K562 (cell line): ENCODE data around the gene WDR90. TPM values are rescaled to one million over a fixed set of nuclear protein-coding genes. Genes with fewer than 3 reads are reported as not detected.
A peak's percentile ranks its signal among the peaks of the same experiment; 100 is the strongest.

ENCODE experiments used
- ATAC-seq: fragments of 200-7000 bp; cut with Tn5 transposase; 3 replicates; pipeline ENCODE4 v1.9.1; 2020; ENCODE audit warnings: moderate library complexity
- BruUV-seq: library from RNA; stranded (reverse); fragments of 400-500 nt; replicated peaks from 2 replicates; lab custom pipeline; 2021; lab: Mats Ljungman, UMichigan
- CTCF ChIA-PET: fragments of 300-600 bp; formaldehyde crosslinking; extraction: SDS; loops from one replicate; lab custom pipeline; 2021; ENCODE audit warnings: low intra/inter-chr PET ratio; lab: Yijun Ruan, JAX
- POLR2A ChIA-PET: fragments of 300-600, 350-650 bp; sonication (Branson Sonifier 250); formaldehyde crosslinking; extraction: SDS; loops from one replicate; lab custom pipeline; 2021; ENCODE audit warnings: antibody characterized with exemption, inconsistent platforms; lab: Yijun Ruan, JAX
- DNase-seq, 4 experiments: peaks; one replicate each; pipeline versions ENCODE4 v3.0.0 to v3.0.0-alpha.2; 2011 to 2018; ENCODE audit warnings: low spot score in 3 of 4, mixed read lengths in 3 of 4; ENCODE audit errors: extremely low read depth in 1 of 4
- FAIRE-seq: peaks from 2 replicates; lab custom pipeline; 2011; peaks lifted over from hg19 to GRCh38; lab: Jason Lieb, UNC
- H2AFZ ChIP-seq: 2 replicates; pipeline ENCODE4 v1.6.0; 2011; ENCODE audit warnings: low read depth, low read length, control low read depth, inconsistent platforms
- H3K27ac ChIP-seq: fragments of 200-600 bp; 3 replicates; pipeline ENCODE4 v1.8.0; 2011; ENCODE audit warnings: low read depth, mild to moderate bottlenecking, control low read depth, inconsistent platforms, low read length, moderate library complexity, mixed read lengths; ENCODE audit errors: extremely low read depth
- H3K27me3 ChIP-seq, 2 experiments: fragments of 300-600 bp in 1 of 2; 2 replicates in 1 of 2; 3 replicates in 1 of 2; pipeline versions ENCODE4 v1.6.0 to v1.8.0; 2011; ENCODE audit warnings: inconsistent platforms in 2 of 2, low read length in 2 of 2, mild to moderate bottlenecking in 1 of 2, mixed read lengths in 1 of 2, moderate library complexity in 1 of 2; ENCODE audit not compliant: control insufficient read depth in 2 of 2, insufficient read depth in 2 of 2
- H3K36me3 ChIP-seq: fragments of 300-600 bp; 3 replicates; pipeline ENCODE4 v1.8.0; 2011; ENCODE audit warnings: mild to moderate bottlenecking, low read length, inconsistent platforms; ENCODE audit not compliant: control insufficient read depth, insufficient read depth
- H3K4me1 ChIP-seq, 2 experiments: fragments of 200-600 bp in 1 of 2; replicated peaks in 1 of 2; 2 replicates in 1 of 2; 3 replicates in 1 of 2; pipeline versions ENCODE4 v1.5.1 to v1.8.0; 2011; ENCODE audit warnings: inconsistent platforms in 2 of 2, low read length in 2 of 2, mild to moderate bottlenecking in 1 of 2, mixed read lengths in 1 of 2, moderate library complexity in 1 of 2; ENCODE audit not compliant: control insufficient read depth in 2 of 2, insufficient read depth in 2 of 2
- H3K4me2 ChIP-seq: 2 replicates; pipeline ENCODE4 v1.6.1; 2011; ENCODE audit warnings: low read length, control low read depth, inconsistent platforms, mixed read lengths; ENCODE audit not compliant: insufficient read depth
- H3K4me3 ChIP-seq: fragments of 200-600 bp; sonication (generic), shearing (Covaris generic); 2 replicates; pipeline ENCODE4 v1.5.1; 2016; ENCODE audit warnings: control low read depth, inconsistent platforms
- H3K79me2 ChIP-seq: fragments of 200-600 bp; 3 replicates; pipeline ENCODE4 v1.8.0; 2011; ENCODE audit warnings: low read length, inconsistent platforms; ENCODE audit not compliant: control insufficient read depth, insufficient read depth
- H3K9ac ChIP-seq, 2 experiments: 2 replicates each; pipeline versions ENCODE4 v1.6.0 to v1.6.1; 2011; ENCODE audit warnings: low read depth in 2 of 2, low read length in 2 of 2, control low read depth in 1 of 2, inconsistent platforms in 1 of 2, mild to moderate bottlenecking in 1 of 2, mixed read lengths in 1 of 2; ENCODE audit not compliant: insufficient read depth in 1 of 2
- H3K9me1 ChIP-seq: one replicate; pipeline ENCODE4 v1.6.0; 2011; ENCODE audit warnings: inconsistent platforms, mild to moderate bottlenecking, low read length, moderate library complexity; ENCODE audit not compliant: control insufficient read depth, insufficient read depth
- H3K9me3 ChIP-seq: replicated peaks from 2 replicates; pipeline ENCODE4 v1.5.1; 2011; ENCODE audit warnings: low read depth, low read length, inconsistent platforms; ENCODE audit not compliant: control insufficient read depth, insufficient read depth
- H4K20me1 ChIP-seq: replicated peaks from 2 replicates; pipeline ENCODE4 v1.6.1; 2011; ENCODE audit warnings: low read length, inconsistent platforms, mixed read lengths; ENCODE audit not compliant: control insufficient read depth, insufficient read depth
- NFYB ChIP-seq: IDR thresholded peaks from 2 replicates; pipeline ENCODE4 v1.6.1; 2011; ENCODE audit warnings: mild to moderate bottlenecking, moderate library complexity; ENCODE audit not compliant: insufficient read length; ENCODE audit errors: extremely low read depth
- NR2C2 ChIP-seq, 2 experiments: fragments of 200-800 bp in 1 of 2; sonication (Bioruptor generic) in 1 of 2; sonication (generic) in 1 of 2; formaldehyde crosslinking in 1 of 2; IDR thresholded peaks; 2 replicates each; pipeline versions ENCODE4 v1.6.1 to v1.8.0; 2016 to 2022; ENCODE audit warnings: mild to moderate bottlenecking in 1 of 2, missing compliant biosample characterization in 1 of 2, missing genetic modification characterization in 1 of 2, missing genetic modification reagents in 1 of 2
- NR2F6 ChIP-seq: fragments of 450-650 bp; formaldehyde crosslinking; IDR thresholded peaks from 2 replicates; pipeline ENCODE4 v1.4.0; 2020; ENCODE audit warnings: mild to moderate bottlenecking
- ZBTB33 ChIP-seq: sonication (generic); formaldehyde crosslinking; IDR thresholded peaks from 2 replicates; pipeline ENCODE4 v1.8.1; 2023; ENCODE audit warnings: mild to moderate bottlenecking, missing genetic modification reagents
- ZC3H4 ChIP-seq: sonication (generic); formaldehyde crosslinking; IDR thresholded peaks from 2 replicates; pipeline ENCODE4 v1.9.0; 2021; ENCODE audit warnings: missing genetic modification reagents, borderline replicate concordance
- ZNF263 ChIP-seq: sonication (generic); formaldehyde crosslinking; IDR thresholded peaks from 2 replicates; pipeline ENCODE4 v1.8.0; 2022; ENCODE audit warnings: mild to moderate bottlenecking, missing genetic modification reagents, borderline replicate concordance
- ZNF778 ChIP-seq: fragments of 450-650 bp; formaldehyde crosslinking; IDR thresholded peaks from 2 replicates; pipeline ENCODE4 v1.4.0; 2020; ENCODE audit warnings: mild to moderate bottlenecking, moderate library complexity
- WGBS: fragments of 100-300 bp; shearing (Covaris generic); methylation state at CpG from one replicate; pipeline ENCODE4 v1.1.6; 2016; ENCODE audit warnings: low coverage, mixed read lengths; ENCODE audit not compliant: insufficient coverage; ENCODE audit errors: missing lambda C conversion rate; 5-methylcytosine and 5-hydroxymethylcytosine counted together
- in situ Hi-C: fragments of 300-500 bp; cut with MboI; formaldehyde crosslinking; loops from 4 replicates; pipeline ENCODE4 v1.15.0; 2018; ENCODE audit warnings: inconsistent platforms, mixed read lengths
- intact Hi-C: fragments of 100-400 bp; cut with micrococcal nuclease; formaldehyde crosslinking; loops from 2 replicates; pipeline ENCODE4 v1.14.2; 2022
- polyA plus RNA-seq, 8 experiments: library from polyadenylated mRNA; depleted of rRNA in 4 of 8; stranded (reverse) in 5 of 8; unstranded in 3 of 8; fragments of >200 nt; fragmentation: Nextera tagmentation in 2 of 8; fragmentation: Illumina TruSeq in 1 of 8; extraction: Ambion mirVana in 2 of 8; extraction: Trizol in 1 of 8; gene quantifications; 2 replicates each; pipeline versions ENCODE4 v1.2.1 to v1.2.3, GENCODE V29; 2011 to 2014; ENCODE audit warnings: inconsistent platforms in 1 of 8, missing spikeins in 1 of 8
- total RNA-seq, 7 experiments: library from RNA; depleted of rRNA in 6 of 7; stranded (reverse); fragments of >200 nt in 6 of 7; fragmentation: Illumina TruSeq in 2 of 7; extraction: Trizol in 2 of 7; gene quantifications; 2 replicates each; pipeline versions ENCODE4 v1.2.1 to v1.2.3, GENCODE V29; 2011 to 2021; ENCODE audit warnings: low replicate concordance in 1 of 7
- TF ChIP-seq, protein P1 (sequence below): fragments of 250-450 bp; sonication (Bioruptor Pico); IDR thresholded peaks from 2 replicates; pipeline ENCODE4 v1.4.0; 2020; ENCODE audit warnings: borderline replicate concordance
- TF ChIP-seq, protein P2 (sequence below): fragments of 250-450 bp; sonication (Bioruptor Pico); IDR thresholded peaks from 2 replicates; pipeline ENCODE4 v1.4.0; 2020

The WDR90 gene
- total and polyA plus RNA-seq, 9 of the 15 experiments (the other 6 are each of a cell fraction or from before 2014, with no cell fraction given): 0.44 to 12.6 (median 3.3) TPM

GRCh38 chr16:689175-689897, 40.2 kb downstream of the WDR90 start:
- peak overlapping the region; percentile 92 for H3K4me3 ChIP-seq
- H3K79me2 ChIP-seq: peaks cover 17% of the 10 kb centered on the region; the same call in 2 of the 3 replicates
- peak overlapping the region; percentile 86 for H3K27ac ChIP-seq
- intact Hi-C loops (no loop called here), in situ Hi-C loops (no loop called here)
- peak overlapping the region; percentile 87 for H3K4me2 ChIP-seq
- H3K9me1 ChIP-seq: peaks cover 5% of the 10 kb centered on the region
- no peaks in the 10 kb centered on the region for H3K9me3 ChIP-seq
- FAIRE-seq (peak; percentile 49), DNase-seq (no peak), ATAC-seq (no peak; the same call in 2 of the 3 replicates)
- no peaks in the 10 kb centered on the region for H4K20me1 ChIP-seq
- ChIA-PET CTCF (no interaction called here), POLR2A (interaction anchor here (0.6 to 1.3 kb wide), 5 partner anchors 8 to 471 kb away, joined by 3 to 10 read pairs (median 4); partner anchors contain the start of genes METRN and STUB1)
- peak overlapping the region; percentile 94 to 98 for H3K9ac ChIP-seq
- peaks cover 5 to 84% of the 10 kb centered on the region in 2 experiments for H3K4me1 ChIP-seq
- 78% methylated on average over 25 of the region's 26 CpGs for WGBS
- no peaks in the 10 kb centered on the region for H3K27me3 ChIP-seq
- BruUV-seq: no TSS peak
- H2AFZ ChIP-seq: peak overlapping the region; percentile 88; the same call in 1 of the 2 replicates
- peaks cover 40% of the 10 kb centered on the region; the same call in 2 of the 3 replicates for H3K36me3 ChIP-seq
- TF ChIP-seq NFYB (no peak), ZNF778 (CRISPR knock-in tag) (no peak), NR2C2 (CRISPR knock-in tag; IDR thresholded peaks at IDR 0.05) (no peak), NR2C2 (tag; IDR thresholded peaks at IDR 0.05) (0 out of 2 replicates have a peak, but pooled peaks have one; percentile 16), ZC3H4 (CRISPR knock-in tag) (0 out of 2 replicates have a peak, but pooled peaks have one; percentile 34), ZNF263 (CRISPR knock-in tag) (no peak), NR2F6 (CRISPR knock-in tag) (0 out of 2 replicates have a peak, but pooled peaks have one; percentile 44), ZBTB33 (CRISPR knock-in tag) (peak; percentile 67; the same call in 1 of the 2 replicates)
- TF ChIP-seq, protein P1, sequence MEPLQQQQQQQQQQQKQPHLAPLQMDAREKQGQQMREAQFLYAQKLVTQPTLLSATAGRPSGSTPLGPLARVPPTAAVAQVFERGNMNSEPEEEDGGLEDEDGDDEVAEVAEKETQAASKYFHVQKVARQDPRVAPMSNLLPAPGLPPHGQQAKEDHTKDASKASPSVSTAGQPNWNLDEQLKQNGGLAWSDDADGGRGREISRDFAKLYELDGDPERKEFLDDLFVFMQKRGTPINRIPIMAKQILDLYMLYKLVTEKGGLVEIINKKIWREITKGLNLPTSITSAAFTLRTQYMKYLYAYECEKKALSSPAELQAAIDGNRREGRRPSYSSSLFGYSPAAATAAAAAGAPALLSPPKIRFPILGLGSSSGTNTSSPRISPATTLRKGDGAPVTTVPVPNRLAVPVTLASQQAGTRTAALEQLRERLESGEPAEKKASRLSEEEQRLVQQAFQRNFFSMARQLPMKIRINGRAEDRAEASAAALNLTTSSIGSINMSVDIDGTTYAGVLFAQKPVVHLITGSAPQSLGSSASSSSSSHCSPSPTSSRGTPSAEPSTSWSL: no peak
- TF ChIP-seq, protein P2, sequence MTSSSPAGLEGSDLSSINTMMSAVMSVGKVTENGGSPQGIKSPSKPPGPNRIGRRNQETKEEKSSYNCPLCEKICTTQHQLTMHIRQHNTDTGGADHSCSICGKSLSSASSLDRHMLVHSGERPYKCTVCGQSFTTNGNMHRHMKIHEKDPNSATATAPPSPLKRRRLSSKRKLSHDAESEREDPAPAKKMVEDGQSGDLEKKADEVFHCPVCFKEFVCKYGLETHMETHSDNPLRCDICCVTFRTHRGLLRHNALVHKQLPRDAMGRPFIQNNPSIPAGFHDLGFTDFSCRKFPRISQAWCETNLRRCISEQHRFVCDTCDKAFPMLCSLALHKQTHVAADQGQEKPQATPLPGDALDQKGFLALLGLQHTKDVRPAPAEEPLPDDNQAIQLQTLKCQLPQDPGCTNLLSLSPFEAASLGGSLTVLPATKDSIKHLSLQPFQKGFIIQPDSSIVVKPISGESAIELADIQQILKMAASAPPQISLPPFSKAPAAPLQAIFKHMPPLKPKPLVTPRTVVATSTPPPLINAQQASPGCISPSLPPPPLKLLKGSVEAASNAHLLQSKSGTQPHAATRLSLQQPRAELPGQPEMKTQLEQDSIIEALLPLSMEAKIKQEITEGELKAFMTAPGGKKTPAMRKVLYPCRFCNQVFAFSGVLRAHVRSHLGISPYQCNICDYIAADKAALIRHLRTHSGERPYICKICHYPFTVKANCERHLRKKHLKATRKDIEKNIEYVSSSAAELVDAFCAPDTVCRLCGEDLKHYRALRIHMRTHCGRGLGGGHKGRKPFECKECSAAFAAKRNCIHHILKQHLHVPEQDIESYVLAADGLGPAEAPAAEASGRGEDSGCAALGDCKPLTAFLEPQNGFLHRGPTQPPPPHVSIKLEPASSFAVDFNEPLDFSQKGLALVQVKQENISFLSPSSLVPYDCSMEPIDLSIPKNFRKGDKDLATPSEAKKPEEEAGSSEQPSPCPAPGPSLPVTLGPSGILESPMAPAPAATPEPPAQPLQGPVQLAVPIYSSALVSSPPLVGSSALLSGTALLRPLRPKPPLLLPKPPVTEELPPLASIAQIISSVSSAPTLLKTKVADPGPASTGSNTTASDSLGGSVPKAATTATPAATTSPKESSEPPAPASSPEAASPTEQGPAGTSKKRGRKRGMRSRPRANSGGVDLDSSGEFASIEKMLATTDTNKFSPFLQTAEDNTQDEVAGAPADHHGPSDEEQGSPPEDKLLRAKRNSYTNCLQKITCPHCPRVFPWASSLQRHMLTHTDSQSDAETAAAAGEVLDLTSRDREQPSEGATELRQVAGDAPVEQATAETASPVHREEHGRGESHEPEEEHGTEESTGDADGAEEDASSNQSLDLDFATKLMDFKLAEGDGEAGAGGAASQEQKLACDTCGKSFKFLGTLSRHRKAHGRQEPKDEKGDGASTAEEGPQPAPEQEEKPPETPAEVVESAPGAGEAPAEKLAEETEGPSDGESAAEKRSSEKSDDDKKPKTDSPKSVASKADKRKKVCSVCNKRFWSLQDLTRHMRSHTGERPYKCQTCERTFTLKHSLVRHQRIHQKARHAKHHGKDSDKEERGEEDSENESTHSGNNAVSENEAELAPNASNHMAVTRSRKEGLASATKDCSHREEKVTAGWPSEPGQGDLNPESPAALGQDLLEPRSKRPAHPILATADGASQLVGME (CRISPR knock-in tag): no peak
